Colonic mucosa (tissue), 4 donors: Measurements from ENCODE around the gene ERN1. TPM values are rescaled to one million over a fixed set of nuclear protein-coding genes. Genes with fewer than 3 reads are reported as not detected.

Experiments used
- DNase-seq: peaks from one replicate; pipeline ENCODE4 v3.0.0-alpha.2; 2020
- H3K27ac ChIP-seq: fragments of 200-600 bp; one replicate; pipeline ENCODE4 v1.8.0; 2021
- H3K27me3 ChIP-seq: fragments of 200-600 bp; one replicate; pipeline ENCODE4 v1.8.0; 2021
- H3K36me3 ChIP-seq: fragments of 200-600 bp; one replicate; pipeline ENCODE4 v1.8.0; 2021
- H3K4me1 ChIP-seq: fragments of 200-600 bp; one replicate; pipeline ENCODE4 v1.8.0; 2021; ENCODE audit warnings: mild to moderate bottlenecking
- H3K4me3 ChIP-seq: fragments of 200-600 bp; one replicate; pipeline ENCODE4 v1.8.0; 2021
- H3K9ac ChIP-seq, 2 donors: one replicate each; pipeline ENCODE4 v1.7.0; 2013; ENCODE audit warnings: control low read depth in 2 of 2, low read depth in 2 of 2, low read length in 2 of 2
- H3K9me3 ChIP-seq: fragments of 200-600 bp; one replicate; pipeline ENCODE4 v1.8.0; 2021
- CTCF ChIP-seq: fragments of 200-600 bp; IDR thresholded peaks from one replicate; pipeline ENCODE4 v1.8.0; 2022; ENCODE audit warnings: antibody characterized with exemption, mild to moderate bottlenecking
- intact Hi-C: fragments of 100-400 bp; cut with DNase I; formaldehyde crosslinking; loops from one replicate; pipeline ENCODE4 v1.14.1; 2022
- total RNA-seq, 2 donors: library from RNA; stranded (reverse); fragmentation: NEBNext Ultra II Directional in 1 of 2; extraction: Animal tissue kit (Norgen Biotek cat#: 25700) in 1 of 2; gene quantifications; one replicate each; pipeline ENCODE4 v1.2.1, GENCODE V29; 2021
- donor health status: healthy.
- donor health status: DM: no; HTN: no; CAD: no.
- donor health status: DM: no; HTN: no; CAD: no.

ERN1 gene
- total RNA-seq, 2 donors from 2014 or later = 19.2 to 19.6 TPM

DNA sequence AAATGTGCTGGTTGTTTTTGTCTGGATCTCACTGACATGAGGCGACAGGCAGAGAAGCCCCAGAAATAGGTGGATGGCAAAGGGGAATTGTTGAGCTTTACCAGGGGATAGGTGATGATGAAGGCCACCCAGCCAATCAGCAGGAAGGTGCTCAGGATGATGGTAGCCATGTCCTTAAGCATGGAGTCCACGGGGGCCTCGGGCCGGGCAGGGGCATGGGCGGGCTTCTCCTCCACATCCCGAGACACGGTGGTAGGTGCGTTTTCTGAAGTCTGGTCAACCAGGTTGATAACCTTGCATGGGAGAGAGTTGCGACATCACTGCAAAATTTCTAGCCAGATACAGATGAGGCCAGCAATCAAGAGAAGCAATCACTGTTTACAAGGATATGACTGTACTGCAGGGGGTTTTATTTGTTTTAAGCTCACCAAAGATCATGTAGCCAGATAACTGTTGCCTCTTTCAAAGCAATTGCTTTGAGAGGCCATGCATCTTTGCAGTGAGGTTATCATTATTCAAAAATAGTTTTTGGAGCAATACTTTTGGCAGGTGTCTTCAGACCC lies 72.2 kb downstream of the ERN1 start:
- H3K27ac ChIP-seq = no peak overlapping the region
- no peak for TF ChIP-seq CTCF
- intact Hi-C loops = no loop called here

DNA sequence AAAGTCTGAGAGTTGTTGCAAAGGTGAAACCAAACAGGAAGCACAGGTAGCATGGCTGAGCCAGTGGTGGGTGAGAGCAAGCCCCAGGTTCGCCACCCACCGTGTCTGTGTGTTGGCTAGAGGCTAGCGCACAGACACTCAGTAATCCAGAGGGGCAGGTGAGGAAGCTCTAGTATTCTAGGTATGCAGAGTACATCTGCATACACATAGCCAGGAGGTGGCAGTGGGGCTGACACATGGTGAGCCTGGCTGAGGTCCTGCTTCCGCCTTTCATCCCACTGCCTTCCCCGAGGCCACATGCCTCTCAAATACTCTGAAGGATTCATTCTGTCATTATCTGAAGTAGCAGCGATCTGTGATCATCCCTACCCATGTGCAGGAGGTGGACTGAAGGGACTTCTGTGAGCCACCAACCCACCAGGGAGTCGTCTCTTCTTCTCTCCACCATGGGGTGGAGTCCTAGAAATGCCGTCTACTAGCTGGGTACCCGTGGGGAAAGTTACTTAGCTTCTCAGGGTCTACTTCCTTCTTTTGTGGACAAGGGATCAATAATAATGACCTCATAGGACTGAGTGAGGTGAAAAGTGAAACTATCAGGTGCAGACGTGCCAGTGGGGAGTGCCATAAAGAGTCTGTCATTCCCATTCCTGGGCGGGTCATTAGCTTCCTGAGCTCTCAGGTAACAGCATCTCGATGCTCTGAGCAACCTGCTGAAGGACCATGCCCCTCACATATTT lies 73.5 kb downstream of the ERN1 start:
- DNase-seq = no peak
- Histone ChIP-seq H3K27ac (no peak overlapping the region), H3K9ac (no peak overlapping the region), H3K9me3 (no peaks in the 10 kb centered on the region), H3K27me3 (no peaks in the 10 kb centered on the region), H3K36me3 (peaks cover 6% of the 10 kb centered on the region), H3K4me3 (no peak overlapping the region), H3K4me1 (no peaks in the 10 kb centered on the region)
- TF ChIP-seq CTCF = no peak
- intact Hi-C loops = no loop called here

More for the DNA sequence above, 72.2 kb downstream of the ERN1 start:
- H3K27me3 ChIP-seq = no peaks in the 10 kb centered on the region
- H3K36me3 ChIP-seq = peaks cover 4% of the 10 kb centered on the region
- no peak overlapping the region for H3K9ac ChIP-seq
- no peak for DNase-seq
- H3K4me1 ChIP-seq = no peaks in the 10 kb centered on the region
- H3K4me3 ChIP-seq = no peak overlapping the region
- no peaks in the 10 kb centered on the region for H3K9me3 ChIP-seq

DNA sequence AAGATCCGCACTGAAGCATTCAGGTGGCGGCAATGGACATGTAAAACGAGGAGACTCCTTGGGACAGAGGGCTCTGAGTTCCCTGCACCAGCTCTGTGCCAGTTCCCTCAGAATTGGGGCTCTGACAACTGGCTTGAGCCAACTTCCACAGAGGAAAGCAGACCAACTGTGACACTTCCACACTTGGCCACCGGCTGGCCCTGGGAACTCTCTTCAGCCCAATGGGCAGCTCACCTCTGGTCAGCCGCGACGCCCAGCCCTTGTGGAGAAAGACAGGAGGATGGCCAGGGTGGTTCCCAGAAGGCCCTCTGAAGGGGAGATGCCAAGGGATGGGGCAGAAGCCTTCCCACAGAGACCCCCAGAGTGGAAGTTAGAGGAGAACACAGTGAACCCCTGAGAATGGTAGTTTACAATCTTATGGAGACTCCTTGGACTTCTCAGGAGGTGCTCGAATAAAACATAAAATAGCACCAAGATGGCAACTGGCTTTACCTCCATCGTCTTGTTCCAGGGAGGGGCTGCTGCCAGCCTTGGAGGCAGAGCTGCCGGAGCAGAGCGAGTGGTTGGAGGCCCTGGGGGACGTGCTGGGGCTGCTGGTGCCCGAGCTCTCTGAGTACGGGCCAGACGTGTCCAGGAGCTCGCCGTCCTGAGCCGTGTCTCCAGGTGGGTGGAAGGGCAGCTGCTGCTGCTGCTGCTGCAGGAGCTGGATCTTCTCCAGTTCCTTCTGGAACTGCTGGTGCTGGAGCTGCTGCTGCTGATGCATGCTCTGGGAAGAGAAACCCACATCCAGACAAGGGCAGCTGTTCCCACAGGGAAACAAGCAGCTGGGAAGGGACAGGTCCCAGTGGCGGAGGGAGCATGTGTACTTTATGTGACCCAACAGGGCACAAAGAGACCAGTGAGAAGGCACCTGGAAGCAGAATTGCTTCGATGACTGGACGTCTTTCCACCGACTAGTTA lies 74.5 kb downstream of the ERN1 start:
- Histone ChIP-seq H3K27ac (no peak overlapping the region), H3K36me3 (peaks cover 6% of the 10 kb centered on the region), H3K27me3 (no peaks in the 10 kb centered on the region), H3K9ac (no peak overlapping the region), H3K4me3 (no peak overlapping the region), H3K9me3 (no peaks in the 10 kb centered on the region), H3K4me1 (no peaks in the 10 kb centered on the region)
- no peak for DNase-seq
- intact Hi-C loops = no loop called here
- no peak for TF ChIP-seq CTCF

DNA sequence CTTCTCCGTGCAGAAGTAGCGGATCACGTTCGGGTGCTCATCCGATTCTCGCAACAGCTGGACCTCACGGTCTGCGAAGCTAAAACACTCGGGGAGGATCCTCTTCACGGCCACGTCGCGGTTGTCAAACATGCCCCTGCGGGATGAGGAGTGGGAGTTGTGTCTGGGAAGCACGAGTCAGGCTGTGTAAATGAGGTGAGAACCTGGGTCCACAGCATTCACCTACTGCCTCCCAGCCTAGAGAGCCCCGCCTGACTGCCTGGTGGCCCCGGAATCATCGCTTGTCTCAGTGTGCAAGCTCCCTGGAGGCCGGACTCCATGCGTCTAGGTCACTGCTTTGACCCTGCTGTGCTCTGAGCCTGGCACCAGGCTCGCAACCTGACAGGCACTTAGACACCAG lies 75.6 kb downstream of the ERN1 start:
- TF ChIP-seq CTCF = no peak
- Histone ChIP-seq H3K4me1 (no peaks in the 10 kb centered on the region), H3K4me3 (no peak overlapping the region), H3K27me3 (no peaks in the 10 kb centered on the region), H3K27ac (no peak overlapping the region), H3K36me3 (peaks cover 6% of the 10 kb centered on the region), H3K9ac (no peak overlapping the region), H3K9me3 (no peaks in the 10 kb centered on the region)
- intact Hi-C loops = no loop called here
- DNase-seq = no peak

DNA sequence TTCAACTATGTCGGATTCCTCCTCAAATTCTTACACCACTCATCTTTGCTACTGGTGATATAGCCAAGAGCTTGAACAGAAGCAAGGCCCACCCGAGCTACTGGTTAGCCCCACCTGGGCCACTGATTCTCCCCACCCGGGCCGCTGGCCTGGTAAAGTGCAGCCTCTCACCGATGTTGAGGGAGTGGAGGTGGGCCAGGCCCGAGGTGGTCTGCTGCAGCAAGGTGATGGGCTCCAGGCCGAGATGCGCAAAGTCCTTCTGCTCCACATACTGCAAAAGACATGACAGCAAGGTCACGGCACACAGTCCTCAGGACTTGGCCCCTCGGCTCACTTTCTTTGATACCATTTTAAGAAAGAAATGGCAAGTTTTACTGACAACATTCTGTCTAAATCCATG lies 76.8 kb downstream of the ERN1 start:
- H3K9ac ChIP-seq = no peak overlapping the region

More for the DNA sequence above, 76.8 kb downstream of the ERN1 start:
- TF ChIP-seq CTCF = no peak
- Histone ChIP-seq H3K27ac (no peak overlapping the region), H3K9me3 (no peaks in the 10 kb centered on the region), H3K4me3 (no peak overlapping the region), H3K36me3 (peaks cover 6% of the 10 kb centered on the region), H3K4me1 (no peaks in the 10 kb centered on the region), H3K27me3 (no peaks in the 10 kb centered on the region)
- intact Hi-C loops = no loop called here
- DNase-seq = no peak
